ENCODE data around the gene TSPAN9.

Gene TSPAN9

DNA sequence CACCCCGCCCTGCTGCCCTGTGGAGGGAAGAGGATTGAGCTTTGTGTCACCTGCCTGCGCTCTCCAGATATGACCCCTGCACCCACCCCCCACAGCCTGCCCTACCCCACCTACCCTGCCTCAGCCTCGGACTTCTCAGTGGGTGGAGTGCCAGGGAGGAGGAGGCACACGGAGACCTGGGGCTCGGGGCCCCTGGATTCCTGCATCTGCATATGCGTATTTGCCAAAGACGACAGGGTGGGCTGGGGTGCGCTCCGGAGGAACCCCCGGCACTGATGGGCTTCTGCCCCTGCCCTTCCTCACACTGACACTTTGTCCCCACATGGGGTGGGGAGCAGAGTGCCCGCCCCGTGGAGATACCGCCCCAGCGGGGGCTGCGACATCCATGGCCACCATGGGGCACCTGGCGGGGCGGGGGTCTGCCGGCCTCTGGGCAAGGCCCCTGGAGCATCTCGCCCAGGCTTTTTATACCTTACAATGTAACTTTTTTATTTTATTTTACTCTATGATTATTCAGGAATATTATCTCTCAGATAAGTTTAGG, 206.0 kb downstream of the TSPAN9 start:
- no peak for DNase-seq

GRCh38 chr12:3284405-3284804, 207.2 kb downstream of the TSPAN9 start:
- DNase-seq, result no peak

GRCh38 chr12:3285570-3285969, 208.4 kb downstream of the TSPAN9 start:
- DNase-seq, result no peak

DNA sequence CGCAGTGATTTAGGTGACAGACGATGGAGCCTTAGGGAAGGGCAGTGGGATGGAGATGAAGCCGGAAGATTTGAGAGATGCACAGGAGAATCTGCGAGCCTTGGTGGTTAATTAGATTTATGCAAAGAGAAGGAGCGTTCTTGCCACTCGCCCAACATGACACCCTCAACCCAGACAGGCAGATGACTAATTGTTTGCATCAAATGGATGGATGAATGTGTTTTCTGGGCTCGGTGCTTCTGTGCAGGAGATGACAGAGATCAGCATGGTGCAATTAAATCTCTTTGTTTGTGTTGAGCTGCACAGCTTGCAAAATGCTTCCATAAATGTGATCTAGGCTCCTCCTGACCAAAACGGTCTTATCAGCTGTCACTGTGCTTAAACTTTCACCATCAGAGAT, 211.5 kb downstream of the TSPAN9 start:
- no peak for DNase-seq

DNA sequence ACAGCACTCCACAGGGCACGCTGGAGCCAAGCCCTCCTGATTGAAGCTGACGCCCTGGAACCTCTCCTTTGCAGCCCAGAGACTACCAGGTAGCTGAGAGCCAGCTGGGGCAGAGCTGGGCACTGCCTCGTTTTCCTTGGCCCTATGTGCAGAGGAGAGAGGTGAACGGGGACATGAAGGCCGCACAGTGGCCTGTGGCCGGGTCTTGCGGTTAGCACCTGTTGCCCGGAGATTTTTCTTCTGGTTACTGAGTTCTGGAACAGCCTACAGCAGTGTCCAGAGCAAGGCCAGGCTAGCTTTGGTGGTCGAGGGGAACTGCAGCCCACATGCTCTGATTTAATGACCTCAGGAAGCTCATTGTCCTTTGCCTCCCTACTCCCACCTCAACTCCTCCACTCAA, 212.5 kb downstream of the TSPAN9 start:
- DNase-seq, result no peak

DNA sequence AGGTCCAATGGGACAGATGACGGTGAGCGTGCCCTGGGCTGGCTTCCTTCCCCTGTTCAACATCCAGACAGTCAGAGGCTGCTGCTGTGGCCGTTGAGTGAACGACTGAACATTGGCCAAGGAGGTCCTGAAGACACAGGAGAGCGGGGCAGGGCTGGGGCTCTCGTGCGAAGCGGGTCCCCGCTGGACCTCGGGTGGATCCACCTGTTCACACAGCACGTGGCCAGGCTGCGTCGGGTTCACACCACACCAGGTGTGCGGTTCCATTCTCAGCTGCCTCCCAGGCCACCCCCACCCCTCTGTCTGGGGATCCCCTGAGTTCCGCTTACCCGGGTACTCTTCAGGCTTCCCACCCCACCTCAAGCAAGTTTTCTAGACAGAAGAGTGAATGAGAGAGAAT, 214.8 kb downstream of the TSPAN9 start:
- no peak for DNase-seq

GRCh38 chr12:3292677-3293412, 215.7 kb downstream of the TSPAN9 start:
- no peak for DNase-seq

DNA sequence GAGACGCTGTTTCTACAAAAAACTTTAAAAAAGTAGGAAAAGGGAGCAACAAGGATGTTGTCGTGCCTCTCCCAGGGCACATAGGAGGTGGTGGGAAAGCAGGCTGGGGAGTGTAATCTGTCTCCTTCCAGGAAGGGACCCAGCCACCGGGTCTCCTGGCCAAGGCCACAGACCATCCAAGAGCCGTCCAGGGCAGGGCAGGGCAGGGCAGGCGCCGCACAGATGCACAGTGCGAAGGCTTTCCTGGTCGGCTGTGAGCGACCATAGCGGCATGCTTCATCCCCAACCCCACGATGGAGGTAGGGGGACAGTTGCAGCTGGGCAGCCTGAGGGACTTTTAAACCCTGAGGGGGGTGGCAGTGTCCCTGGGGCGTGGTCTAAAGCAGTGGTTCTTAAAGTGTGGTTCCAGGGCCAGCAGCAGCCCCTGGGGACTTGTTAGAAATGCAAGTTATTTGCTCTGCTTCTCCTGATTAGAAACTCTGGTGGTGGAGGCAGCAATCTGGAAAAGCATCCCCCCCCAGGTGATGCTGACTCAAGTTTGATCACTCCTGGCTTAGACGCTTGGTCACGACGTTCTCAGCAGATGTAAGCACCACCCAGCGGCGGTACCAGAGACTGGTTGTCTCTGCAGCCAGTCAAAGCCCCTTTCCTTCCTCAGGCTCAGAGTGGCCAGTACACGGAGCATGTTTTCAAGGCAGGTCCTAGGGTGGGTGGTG, 216.4 kb downstream of the TSPAN9 start:
- no peak for DNase-seq

GRCh38 chr12:3294481-3294911, 217.3 kb downstream of the TSPAN9 start:
- DNase-seq, result no peak

DNA sequence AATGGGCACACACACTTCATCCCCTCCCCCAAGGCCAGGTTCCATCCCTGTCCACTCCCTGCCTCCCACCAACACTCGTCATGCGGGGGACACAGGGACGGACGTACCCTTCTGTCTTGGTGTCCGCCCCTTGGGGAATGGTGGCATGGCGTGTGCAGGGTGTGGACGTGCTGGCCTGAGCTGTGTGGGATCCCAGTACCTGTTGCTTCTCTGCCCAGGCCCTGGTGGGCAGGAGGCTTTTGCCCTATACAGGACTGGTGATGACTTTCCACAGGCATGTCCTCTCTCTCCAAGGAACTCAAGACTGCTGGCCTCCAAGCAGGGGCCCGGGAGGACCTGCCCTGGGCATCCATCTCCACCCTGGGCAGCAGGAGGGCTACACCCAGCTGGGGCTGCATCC, 218.0 kb downstream of the TSPAN9 start:
- DNase-seq, result no peak

GRCh38 chr12:3295646-3296408, 218.6 kb downstream of the TSPAN9 start:
- DNase-seq, result no peak

DNA sequence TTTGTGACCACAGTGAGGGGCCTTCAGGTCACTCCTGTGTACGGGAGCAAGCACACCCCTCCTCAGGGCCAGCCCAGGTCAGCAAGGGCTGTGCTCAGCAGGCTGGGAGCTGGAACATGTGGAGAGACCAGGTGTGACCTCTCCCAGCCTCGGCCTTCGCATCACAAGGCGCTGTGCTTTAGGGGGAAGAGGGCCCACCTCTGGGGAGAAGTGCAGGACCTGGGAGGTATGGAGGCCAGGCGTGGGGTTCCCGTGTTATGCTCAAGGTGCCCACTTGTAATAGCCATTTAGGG, 219.2 kb downstream of the TSPAN9 start:
- no peak for DNase-seq

DNA sequence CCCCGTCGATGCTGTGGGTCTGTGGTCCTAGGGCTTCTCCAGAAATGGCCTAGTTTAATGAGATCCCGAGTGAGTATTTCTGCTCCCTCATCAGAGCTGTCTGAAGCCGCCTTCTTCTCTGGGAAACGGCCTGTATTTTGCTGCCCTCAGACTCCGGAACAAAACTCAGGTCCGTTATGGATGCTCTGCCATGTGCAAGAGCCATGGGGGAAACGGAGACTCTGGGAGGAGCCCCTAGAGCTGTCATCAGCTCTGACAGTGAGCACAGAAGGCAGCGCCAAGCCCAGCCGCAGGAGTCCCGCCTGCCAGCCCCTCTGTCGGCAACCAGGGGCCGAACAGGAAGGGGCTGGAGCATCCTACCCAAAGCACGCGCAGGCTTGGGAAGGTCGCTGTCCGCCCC, 221.4 kb downstream of the TSPAN9 start:
- DNase-seq, result no peak

DNA sequence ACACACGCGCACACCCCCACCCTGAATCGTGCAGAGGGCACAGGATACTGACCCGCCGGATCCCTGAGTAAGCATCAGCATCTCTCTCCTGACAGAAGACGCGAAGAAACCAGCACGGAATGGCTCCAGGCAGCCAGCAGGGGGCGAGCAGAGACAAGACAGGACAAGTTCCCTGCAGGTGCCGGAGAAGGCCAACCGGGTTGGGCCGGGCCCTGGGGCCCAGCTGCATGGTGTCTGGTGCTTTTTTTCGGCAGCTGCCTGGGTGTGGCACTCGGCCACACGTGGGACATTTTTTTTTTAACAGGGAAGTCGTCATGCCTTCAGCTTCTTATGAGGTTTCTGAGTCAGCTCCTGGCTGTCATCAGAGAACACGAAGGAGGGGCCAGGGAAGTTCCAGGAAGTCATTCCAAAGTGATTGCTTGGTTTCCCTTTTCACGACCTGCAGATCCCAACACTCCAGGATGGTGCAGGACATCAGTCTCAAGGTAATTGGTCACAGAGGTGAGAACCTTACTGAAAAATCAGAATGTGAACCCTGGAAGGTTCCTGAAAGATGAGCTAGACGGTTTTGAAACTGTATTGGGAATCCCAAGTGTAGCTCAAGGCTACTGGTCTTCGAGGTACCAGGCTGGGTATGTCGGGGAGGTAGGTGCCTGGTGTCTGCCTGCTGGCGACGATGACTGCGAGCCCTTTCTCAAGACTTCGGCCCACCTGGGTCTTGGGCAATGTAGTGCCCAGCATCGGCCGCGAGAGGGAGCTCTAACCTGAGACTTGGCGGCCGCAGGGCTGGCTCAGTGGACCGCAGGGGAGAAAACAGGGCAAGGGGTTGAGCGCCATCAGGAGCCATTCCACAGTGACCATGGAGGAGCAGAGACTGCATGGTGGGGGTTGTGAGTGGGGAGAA, 223.0 kb downstream of the TSPAN9 start:
- peak; percentile 80 for DNase-seq

DNA sequence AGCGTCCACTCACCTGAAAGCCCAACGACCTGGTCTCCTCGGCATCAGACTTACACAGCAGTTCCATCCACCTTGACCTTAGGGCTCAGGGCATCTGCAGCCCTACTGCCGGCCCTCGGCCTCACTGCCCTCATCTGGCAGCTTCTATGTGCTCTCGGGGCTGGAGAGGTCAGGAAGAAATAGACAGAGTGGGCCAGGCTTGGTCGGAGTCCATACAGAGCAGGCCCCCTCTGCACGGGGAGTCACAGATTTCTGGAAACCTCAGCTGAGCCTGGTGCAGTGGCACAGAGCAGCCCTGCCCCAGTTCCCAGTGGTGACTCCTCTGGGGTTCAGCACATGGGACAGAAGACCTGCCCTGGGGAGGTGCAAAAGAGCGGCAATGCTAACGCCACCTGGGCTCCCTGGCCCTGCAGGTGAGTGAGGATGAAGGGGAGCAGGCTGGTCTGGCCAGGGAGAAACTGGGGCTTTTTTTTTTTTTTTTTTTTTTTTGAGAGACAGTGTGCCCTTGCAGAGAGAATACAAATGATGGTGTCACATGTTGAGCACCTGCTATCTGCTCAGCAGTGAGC, 223.7 kb downstream of the TSPAN9 start:
- DNase-seq, result no peak

GRCh38 chr12:3302401-3303041, 225.3 kb downstream of the TSPAN9 start:
- DNase-seq, result no peak

GRCh38 chr12:3303410-3304136, 226.4 kb downstream of the TSPAN9 start:
- no peak for DNase-seq

DNA sequence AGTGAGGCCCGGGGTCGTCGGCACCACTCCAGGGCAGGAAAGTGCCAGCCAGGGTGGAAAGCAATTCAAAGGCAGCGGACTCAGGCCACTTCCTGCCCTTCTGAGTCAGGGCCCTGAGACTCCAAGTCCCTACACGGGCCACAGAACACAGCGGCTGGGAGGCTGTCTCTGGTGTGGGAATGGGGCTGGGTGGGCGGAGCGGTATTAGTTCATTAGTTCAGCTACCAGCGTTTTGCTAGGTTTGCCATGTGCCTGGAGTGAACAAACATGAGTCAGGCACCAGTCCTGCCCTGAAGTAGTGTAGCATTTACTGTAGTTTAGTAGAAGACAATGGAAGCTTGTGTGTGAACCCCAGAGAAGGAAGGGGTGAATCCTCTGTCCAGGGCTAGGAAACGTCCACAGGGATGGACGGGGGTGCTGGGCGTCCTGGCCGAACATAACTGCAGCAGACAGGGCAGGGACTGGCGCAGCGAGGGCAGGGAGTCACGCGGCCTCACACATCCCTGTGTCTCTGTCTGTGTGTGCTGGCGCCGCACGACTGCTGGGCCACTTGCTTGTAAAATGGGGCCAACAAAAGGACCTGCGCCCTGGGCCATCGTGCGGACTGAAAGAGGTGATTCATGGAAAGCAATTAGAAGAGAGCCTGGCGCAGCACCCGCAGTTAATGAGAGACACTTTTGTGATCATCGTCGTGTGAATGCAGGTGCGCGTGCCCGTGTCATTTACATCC, 227.4 kb downstream of the TSPAN9 start:
- DNase-seq, result peak; percentile 8

DNA sequence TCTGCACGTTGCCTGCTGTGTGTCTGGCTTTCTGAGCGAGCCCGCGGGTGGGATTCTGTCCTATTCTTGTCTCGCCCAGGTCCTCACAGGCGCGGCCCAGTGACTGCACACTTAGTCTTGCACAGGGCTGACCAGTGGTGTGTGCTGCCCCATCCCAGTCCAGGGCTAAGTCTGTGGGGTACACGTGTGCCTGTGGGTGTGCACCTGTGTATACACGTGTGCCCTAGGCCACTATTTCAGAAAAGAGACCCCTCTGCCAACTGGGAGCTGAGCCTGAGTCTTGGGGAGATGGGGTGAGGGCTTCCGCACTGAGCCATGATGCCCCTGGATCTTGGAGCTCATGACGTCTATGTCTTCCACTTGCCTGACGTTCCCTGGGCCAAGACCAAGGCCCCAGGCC, 228.3 kb downstream of the TSPAN9 start:
- DNase-seq, result no peak

DNA sequence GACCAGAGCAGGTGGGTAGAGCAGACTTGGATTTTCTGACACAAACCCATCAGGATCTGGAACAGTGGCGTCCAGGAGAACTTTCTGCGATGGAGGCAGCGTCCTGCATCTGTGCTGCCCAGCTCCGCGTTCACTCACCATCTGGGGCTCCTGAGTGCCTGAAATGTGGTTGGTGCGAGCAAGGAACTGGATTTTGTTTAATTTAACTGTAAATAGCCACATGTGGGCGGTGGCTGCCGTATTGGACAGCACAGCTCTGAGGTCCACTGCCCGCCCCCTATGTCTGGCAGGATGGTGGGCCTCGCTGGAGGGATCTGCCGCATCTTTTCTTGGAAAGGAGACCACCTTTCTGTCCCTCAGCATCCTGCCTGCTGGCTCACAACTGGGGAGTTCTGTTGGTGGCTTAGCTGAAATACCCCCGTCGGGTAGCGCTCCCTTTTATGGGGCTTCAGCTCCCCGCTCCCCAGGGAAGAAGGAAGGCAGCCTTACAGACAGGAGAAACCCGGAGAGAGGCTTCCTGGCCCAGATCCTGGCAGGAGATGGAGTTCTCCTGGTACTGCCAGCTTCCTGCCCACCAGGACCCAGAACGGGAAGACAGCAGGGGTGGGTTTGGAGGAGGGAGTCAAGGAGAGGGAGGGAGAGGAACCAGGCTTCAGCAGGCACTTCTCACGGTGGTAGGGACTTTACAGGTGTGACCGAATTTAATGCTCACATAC, 228.9 kb downstream of the TSPAN9 start:
- DNase-seq, result no peak
